UCSD-AML1 (cell line): Measurements from ENCODE around the gene SYNRG.

Source experiments
- DNase-seq: peaks from one replicate; lab custom pipeline; 2025; ENCODE audit not compliant: unreplicated experiment; lab: John Stamatoyannopoulos, UW

The SYNRG gene

DNA sequence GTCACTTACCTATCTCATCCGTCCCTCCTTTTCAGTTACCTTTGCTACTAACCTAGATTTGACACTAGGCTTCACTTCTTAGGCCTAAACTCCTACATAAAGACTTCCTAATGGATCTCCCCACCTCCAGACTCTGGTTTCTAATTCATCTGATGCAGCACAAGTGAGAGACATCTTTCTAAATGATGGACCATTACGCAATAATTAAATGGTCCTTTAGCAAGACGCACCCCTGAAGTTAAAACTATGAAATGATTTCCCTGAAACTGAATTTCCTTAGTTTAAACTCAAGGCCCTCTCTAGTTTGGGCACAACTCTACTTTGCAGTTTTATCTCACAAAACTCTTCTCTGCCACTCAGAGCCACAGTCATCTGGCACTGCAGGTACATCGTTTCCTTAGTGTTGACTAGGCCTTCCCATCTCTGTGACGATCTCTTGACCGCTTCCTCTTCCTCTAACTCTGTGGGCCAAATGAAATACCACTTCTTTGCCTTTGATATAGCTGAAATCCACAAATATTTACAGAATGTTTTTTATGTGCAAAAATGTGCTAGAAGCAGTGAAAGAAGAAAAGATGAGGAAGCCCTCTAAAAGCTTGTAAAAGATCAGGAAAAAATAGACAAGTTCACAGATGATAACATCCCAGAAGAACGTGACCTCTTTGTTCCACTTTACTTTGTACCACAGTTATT is 3.3 kb downstream of the SYNRG start:
- no peak for DNase-seq

DNA sequence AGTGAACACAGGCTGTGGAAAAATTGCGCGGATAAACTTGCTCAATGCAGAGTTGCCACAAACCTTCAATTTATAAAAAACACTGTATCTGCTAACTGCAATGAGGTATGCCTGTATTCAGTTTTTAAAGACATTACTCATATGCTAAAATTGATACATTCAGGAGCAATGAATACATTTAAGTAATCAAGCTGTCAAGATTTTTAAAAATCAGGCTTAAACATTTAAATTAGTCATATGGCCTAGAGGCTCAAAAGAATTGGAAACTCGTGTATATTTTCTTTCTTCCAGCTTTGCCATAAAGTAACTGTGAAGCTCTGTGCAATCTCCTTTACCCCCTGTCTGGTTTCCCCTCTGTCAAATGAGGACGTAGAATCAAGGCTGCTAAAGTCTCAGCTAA is 4.1 kb downstream of the SYNRG start:
- DNase-seq, result no peak

DNA sequence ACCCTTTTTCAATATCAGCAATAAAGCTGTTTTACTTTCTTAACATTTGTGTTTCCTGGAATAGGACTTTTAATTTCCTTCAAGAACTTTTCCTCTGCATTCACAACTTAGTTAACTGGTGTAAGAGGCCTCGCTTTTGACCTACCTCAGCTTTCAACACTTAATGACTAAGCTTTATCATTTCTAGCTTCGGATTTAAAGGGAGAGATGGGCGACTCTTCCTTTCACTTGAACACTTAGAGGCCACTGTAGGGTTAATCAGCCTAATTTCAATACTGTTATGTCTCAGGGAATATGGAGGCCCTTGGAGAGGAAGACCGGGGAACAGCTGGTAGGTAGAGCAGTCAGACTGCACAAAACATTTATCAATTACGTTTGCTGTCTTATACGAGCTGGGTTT is 4.7 kb downstream of the SYNRG start:
- DNase-seq, result no peak

DNA sequence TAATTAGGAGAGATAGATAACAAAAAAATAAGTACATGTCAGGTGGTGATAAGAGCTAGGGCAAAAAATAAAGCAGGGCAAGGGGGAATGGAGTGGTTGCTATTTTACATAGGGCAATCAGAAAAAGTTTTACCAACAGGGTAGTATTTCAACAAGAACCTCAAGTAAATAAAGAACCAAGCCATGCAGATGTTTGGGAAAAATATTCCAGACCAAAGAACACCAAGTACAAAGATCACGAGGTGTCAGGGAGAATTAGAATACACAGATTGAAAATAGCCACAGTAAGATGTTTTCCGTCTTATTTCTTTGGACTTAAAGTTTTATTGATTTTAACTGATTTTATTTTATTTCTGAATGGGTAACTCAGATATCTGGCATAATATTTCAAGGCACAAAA is 11.1 kb downstream of the SYNRG start:
- DNase-seq, result no peak

- no peak for DNase-seq
Observed at GRCh38 chr17:37592291-37592690, 16.9 kb downstream of the SYNRG start.

DNA sequence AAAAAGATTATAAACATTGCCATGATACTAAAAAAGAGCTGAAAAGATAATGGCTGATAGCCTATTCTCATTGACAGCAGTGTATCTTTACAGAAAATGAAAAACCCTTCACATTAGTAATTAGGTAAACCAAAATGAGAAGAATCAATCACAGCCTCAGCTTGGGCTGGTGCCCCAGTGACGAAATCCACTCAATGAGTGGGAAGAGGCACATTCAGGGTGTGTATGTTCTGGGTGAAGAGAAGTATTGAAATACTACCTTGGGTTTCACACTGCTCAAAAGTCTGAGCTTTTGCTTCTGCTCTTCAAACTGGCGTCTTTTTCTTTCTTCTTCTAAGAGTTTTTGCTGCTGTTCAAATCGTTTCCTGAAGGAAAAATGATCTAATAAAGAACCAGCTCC is 24.2 kb downstream of the SYNRG start:
- no peak for DNase-seq

- no peak for DNase-seq
Observed at GRCh38 chr17:37576281-37576680, 32.9 kb downstream of the SYNRG start.

DNA sequence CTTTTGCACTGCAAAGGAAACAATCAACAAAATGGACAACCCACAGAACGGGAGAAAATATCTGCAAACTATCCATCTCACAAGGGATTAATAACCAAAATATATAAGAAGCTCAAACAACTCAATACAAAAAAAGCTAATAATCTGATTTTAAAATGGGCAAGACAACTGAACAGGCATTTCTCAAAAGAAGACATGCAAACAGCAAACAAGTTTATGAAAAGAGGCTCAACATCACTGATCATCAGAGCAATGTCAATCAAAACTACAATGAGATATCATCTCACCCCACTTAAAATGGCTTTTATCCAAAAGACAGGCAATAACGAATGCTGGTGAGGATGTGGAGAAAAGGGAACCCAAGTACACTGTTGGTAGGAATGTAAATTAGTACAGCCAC is 34.8 kb downstream of the SYNRG start:
- DNase-seq, result no peak

DNA sequence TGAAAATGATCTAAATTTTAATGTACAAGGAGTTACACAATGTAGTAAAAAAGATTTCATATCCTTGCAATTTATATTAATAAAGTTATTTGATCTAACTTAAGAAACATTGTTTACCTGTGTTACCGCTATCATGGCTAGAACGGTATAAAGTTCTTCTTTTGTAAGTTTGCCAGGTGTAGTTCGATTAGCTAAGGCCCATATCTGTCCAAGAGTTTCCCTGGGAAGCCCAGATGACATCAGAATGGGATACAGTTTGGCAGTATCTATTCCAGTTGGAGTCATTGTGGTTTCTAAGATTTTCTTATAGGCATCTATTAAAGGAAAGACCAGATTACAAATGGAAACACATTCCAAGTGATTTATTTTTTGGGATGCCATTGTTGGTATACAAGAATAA is 37.5 kb downstream of the SYNRG start:
- no peak for DNase-seq

DNA sequence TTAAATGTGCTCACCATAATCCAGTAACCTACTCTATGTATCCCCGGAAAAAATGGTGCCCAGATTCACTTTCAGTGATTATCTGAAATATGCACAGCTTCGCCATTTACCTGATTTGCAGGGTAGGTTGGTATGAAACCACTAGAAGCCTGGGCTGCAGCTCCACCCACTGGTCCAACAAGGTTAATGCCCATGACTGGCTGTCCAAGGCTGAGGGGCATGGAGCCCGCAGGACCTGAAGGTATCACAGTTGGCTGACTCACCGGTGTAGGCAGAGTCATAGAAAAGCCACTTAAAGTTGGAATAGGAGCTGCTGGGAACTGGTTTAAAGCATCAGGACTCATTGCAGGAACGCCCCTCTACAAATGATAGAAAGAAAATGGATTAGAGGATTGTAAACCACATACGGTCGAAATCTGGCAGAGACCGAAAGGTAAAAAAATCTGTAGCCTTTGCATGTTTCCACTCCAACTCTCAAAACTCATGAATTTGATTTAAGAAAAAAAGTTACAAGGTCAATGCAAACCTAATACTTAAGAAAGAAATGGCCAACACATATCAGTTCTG is 38.6 kb downstream of the SYNRG start:
- peak; percentile 48 for DNase-seq

GRCh38 chr17:37568350-37569053 is 40.7 kb downstream of the SYNRG start:
- DNase-seq, result no peak

DNA sequence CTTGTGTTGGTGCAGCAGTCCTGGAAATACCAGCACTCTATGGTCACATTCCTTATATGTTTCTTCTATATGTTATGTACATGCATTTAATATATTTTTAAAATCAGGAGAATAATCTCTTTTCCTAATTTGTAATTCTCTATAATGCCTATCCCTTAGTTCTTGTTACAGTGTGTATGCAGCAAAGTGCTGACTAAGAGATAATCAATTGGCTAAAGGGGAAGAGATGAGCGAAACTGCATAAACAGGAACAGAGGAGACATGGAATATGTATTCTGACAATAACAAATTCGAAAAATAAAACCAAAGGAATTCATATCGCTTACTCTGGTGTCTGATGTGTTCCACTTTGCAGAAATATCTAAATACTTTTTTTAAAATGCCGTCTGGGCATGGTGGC is 41.7 kb downstream of the SYNRG start:
- DNase-seq, result no peak

DNA sequence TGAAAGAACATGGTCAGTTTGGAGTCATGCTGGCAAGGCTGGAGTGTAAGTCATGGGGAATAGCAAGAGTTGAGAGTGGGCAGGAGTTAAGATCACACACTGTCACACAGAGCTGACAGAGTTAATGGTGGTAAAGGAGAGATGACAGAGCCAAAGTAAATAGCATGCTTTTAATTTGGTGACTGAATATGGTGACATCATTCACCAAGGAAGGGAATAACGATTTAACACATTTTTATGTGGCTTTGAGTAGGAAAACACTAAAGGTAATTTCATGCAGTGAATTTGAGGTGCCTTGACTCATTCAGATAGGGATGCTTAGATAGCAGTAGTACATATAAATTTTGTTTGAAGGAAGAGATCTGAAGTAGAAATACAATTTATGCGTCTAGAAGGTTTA is 42.1 kb downstream of the SYNRG start:
- no peak for DNase-seq

DNA sequence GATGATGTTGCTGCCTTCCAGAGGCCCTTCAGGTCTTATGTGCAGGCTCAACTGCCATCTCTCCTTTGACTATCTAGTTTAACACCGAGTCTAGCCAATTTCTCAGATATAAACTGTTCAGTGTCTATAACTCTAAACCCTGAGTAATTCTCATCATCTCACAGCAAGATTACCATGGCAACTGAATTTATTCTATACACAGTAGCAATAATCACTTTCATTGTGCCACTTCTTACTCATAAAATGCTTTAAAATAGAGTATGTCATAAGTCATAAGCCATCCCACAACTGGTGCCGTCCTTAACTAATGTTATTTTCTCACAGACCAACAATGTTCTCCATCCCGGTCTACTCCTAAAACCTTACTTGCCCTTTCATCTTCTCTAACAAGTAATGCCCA is 45.0 kb downstream of the SYNRG start:
- no peak for DNase-seq

GRCh38 chr17:37562016-37562745 is 47.0 kb downstream of the SYNRG start:
- DNase-seq, result no peak

DNA sequence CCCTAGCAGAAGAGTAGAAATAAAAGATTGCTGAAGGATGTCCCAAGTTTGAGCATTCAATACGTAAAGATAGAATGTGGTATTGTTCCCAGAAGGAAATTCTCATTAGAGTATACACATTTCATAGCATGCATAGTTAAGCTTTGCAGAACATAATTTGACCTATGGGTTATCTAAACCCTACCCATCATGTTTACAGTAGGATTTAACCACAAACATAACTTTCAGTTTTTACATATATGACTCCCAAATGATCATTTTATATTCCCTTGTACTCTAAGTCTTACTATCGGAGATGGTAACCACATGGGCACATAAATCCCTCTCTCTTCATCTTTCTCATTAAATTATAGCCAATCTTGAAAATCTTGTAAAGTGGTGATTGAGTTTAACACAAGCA is 50.9 kb downstream of the SYNRG start:
- DNase-seq, result no peak

DNA sequence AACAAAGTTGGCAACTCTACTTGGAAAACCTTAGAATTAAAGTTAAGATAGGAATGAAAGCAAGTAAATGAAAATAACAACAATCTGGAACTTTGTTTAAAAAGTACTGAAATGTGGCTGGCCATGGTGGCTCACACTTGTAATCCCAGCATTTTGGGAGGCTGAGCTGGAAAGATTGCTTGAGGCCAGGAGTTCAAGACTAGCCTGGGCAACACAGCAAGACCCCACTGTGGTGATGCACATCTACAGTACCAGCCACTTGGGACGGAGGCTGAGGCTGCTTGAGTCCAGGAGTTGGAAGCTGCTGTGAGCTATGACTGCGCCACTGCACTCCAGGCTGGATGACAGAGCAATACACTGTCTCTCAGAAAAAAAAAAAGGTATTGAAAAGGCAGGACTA is 51.7 kb downstream of the SYNRG start:
- DNase-seq, result no peak

GRCh38 chr17:37555386-37555785 is 53.8 kb downstream of the SYNRG start:
- DNase-seq, result no peak

DNA sequence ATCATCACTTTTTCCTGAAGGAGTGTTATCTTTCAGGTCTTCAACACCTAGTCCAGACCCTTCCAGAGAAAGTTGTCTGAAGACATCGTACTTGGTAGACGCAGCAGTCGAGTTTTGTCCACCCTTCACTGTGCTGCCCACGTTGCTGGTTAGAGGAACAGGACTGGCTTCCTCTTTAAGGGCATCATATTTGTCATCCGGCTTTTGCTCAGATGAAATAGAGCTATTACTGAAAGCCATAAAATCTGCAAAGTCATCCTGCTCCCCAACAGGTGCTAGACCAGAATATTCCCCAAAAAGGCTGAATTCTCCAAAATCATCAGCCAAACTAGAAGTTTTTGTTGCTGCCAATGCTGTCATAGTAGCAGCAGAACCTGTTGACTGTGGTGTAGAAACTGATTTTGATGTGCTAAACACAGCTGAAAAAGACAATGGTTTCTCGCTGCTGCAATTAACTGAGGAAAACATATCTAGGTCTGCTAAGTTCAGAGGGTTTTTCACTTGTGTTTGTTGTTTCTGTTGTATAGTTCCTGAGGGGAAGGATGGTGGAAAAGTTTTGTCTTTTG is 55.7 kb downstream of the SYNRG start:
- no peak for DNase-seq

DNA sequence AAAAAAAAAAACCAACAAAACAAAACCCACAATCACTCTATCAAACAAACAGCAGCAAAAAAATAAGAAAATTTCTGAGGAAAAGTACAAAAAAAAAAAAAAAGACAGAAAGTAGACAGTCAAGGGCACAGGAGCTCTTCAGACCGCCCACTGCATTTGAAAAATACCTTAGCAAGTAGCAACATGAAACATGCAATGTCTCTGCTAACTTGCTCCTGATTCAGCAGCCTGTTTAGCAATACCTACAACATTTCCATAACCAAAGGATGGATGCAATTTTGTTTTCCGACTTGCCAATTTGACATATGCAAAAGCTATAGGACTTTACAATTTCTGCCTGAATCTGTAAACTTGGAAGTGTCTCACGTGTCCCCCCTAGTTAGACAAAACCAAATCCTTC is 57.4 kb downstream of the SYNRG start:
- no peak for DNase-seq

DNA sequence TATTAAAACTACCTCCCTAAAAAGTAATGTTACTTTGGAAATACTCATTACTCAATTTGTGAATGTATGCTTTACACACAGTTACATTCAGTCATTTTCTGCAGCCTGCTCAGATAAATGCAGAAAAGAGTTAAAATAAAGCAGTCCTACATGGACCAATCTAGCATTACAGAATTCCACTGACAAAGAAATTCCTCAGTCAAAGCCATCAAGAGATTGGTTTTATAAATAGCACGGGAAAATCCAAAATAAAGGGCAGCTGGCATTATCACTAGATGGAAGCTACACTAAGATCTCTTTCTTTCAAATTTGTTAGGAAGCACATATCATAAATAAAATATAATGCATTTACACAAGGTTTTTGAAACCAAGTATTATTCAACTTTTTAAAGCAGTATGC is 61.2 kb downstream of the SYNRG start:
- DNase-seq, result no peak

GRCh38 chr17:37546302-37546701 is 62.9 kb downstream of the SYNRG start:
- DNase-seq, result no peak
